ENCODE data around the gene NFKB2. TPM values are rescaled to one million over a fixed set of nuclear protein-coding genes. Genes with fewer than 3 reads are reported as not detected.
A peak's percentile ranks its signal among the peaks of the same experiment; 100 is the strongest.

The NFKB2 gene
- total and polyA plus RNA-seq, 2 experiments from 2014 or later = 10.8 to 29.8 TPM

DNA sequence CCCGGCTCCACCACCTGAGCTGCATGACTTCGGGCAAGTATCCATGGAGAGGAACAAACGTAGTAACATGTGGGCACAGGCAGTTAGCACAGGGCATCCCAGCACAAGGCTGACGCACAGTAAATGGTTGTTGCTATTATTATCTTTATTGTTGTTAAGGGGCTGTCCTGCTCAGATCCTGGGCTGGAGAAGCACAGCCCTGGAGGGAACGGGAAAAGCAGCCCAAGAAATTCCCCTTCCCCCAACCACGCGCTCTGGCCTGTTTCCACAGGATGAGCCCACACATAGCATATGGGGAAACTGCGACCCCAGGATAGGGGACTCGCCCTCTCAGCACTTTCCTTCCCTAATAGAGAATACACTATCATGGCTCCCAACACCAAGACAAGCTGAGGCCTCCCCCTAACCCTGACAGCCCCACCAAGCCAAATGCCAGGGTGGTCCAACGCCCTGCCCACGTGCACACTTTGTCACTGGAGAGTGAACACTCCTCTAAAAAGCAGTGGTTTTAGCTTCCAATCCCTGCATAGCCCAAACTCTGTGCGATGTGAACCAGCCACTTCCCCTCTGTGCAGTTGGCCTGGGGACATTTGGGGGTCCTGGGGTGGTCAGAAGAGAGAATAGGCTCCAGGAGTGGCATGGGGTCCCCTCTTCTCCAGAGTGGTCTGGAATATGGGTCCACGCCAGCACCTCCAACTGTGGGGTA is 12.1 kb downstream of the NFKB2 start:
- TF ChIP-seq, protein P1, sequence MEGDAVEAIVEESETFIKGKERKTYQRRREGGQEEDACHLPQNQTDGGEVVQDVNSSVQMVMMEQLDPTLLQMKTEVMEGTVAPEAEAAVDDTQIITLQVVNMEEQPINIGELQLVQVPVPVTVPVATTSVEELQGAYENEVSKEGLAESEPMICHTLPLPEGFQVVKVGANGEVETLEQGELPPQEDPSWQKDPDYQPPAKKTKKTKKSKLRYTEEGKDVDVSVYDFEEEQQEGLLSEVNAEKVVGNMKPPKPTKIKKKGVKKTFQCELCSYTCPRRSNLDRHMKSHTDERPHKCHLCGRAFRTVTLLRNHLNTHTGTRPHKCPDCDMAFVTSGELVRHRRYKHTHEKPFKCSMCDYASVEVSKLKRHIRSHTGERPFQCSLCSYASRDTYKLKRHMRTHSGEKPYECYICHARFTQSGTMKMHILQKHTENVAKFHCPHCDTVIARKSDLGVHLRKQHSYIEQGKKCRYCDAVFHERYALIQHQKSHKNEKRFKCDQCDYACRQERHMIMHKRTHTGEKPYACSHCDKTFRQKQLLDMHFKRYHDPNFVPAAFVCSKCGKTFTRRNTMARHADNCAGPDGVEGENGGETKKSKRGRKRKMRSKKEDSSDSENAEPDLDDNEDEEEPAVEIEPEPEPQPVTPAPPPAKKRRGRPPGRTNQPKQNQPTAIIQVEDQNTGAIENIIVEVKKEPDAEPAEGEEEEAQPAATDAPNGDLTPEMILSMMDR (IDR thresholded peaks at IDR 0.05; ENCODE audit: low read depth, low read length) = no peak
- H3K4me3 ChIP-seq = no peak overlapping the region
- H3K27me3 ChIP-seq = peaks cover 32% of the 10 kb centered on the region
- no peak overlapping the region for H3K27ac ChIP-seq
- no peaks in the 10 kb centered on the region for H3K9me3 ChIP-seq (ENCODE audit: low read depth)
- H3K36me3 ChIP-seq = no peaks in the 10 kb centered on the region
- no peaks in the 10 kb centered on the region for H3K4me1 ChIP-seq (ENCODE audit: low read depth)
- DNase-seq (ENCODE audit: low read depth in 1 of 2, low spot score in 1 of 2) = no peak

DNA sequence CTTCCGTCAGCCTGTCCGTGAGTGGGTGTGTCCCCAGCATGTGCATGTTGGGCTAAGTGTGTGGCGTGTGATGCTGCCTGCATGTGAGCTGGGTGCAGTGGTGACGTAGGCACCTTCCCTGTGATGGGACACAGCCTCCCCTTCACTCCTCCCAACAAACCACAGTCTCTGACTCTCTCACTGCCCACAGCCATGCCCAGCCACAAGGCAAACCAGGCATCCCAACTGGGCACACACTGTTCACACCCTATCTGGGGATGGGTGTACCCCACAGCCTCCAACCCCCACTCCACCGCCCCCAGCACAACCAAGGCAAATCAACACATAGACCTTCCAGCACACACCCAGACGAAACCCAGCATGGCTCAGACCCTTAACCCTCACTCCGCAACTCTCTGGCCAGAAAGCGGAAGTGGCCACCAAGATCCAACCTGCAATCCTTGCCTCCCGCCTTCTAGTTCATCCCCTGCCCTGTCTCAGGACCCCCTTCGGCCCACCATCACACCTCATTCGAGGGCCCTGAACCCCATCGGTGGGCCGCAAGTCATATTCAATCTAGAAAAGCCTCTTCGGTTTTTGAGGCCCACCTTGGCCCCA is 12.7 kb downstream of the NFKB2 start:
- TF ChIP-seq, protein P1 (IDR thresholded peaks at IDR 0.05; ENCODE audit: low read depth, low read length) = no peak
- no peak for DNase-seq (ENCODE audit: low read depth in 1 of 2, low spot score in 1 of 2)
- Histone ChIP-seq H3K36me3 (no peaks in the 10 kb centered on the region), H3K4me1 (ENCODE audit: low read depth) (no peaks in the 10 kb centered on the region), H3K9me3 (ENCODE audit: low read depth) (no peaks in the 10 kb centered on the region), H3K4me3 (peak overlapping the region; percentile 49), H3K27me3 (peaks cover 38% of the 10 kb centered on the region), H3K27ac (no peak overlapping the region)

DNA sequence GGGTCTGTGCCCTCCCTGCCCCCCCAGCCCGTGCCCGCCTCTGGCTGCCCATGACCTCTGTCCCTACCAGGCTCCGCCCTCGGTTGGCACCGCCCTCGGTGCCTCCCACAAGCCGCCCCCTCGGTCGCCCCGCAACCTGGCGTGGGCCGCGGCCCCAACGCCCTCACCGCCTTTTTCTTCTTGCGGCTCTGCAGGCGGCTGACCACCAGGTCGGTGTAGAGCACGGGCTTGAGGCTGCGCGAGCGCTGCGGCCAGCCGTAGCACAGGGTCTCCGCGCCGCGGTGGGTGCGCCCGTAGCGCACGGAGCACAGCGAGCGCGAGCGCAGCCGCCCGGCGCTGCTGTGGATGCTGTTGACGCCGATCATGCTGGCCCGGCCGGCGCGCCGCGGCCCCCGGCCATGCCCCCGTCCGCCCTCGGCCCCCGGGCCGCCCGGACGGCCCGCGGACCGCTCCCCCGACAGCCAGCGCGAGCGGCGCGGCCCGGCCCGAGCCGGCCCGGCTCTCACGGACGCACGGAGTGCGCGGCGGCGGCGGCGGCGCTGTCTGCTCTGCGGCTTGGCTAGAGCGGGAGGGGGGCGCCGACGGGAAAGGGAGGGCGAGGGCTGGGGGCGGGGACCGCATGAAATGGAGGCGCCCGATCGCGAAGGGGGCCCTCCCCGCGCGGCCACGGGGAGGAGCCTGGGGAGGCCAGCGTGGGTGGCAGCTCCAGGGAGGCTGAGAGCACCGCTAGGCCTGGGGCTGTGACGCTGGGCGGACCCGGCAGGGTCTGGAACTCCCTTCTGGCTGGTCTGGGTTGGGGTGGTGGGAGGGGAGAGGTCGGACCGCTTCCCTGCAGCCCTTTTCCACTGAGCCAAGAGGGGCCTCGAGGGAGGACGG is 13.5 kb downstream of the NFKB2 start:
- H3K4me3 ChIP-seq = peak overlapping the region; percentile 49
- H3K36me3 ChIP-seq = no peaks in the 10 kb centered on the region
- TF ChIP-seq, protein P1 (IDR thresholded peaks at IDR 0.05; ENCODE audit: low read depth, low read length) = no peak
- H3K27ac ChIP-seq = no peak overlapping the region
- no peaks in the 10 kb centered on the region for H3K9me3 ChIP-seq (ENCODE audit: low read depth)
- peaks cover 38% of the 10 kb centered on the region for H3K27me3 ChIP-seq
- no peaks in the 10 kb centered on the region for H3K4me1 ChIP-seq (ENCODE audit: low read depth)
- peak; percentile 77 to 82 for DNase-seq (ENCODE audit: low read depth in 1 of 2, low spot score in 1 of 2)

DNA sequence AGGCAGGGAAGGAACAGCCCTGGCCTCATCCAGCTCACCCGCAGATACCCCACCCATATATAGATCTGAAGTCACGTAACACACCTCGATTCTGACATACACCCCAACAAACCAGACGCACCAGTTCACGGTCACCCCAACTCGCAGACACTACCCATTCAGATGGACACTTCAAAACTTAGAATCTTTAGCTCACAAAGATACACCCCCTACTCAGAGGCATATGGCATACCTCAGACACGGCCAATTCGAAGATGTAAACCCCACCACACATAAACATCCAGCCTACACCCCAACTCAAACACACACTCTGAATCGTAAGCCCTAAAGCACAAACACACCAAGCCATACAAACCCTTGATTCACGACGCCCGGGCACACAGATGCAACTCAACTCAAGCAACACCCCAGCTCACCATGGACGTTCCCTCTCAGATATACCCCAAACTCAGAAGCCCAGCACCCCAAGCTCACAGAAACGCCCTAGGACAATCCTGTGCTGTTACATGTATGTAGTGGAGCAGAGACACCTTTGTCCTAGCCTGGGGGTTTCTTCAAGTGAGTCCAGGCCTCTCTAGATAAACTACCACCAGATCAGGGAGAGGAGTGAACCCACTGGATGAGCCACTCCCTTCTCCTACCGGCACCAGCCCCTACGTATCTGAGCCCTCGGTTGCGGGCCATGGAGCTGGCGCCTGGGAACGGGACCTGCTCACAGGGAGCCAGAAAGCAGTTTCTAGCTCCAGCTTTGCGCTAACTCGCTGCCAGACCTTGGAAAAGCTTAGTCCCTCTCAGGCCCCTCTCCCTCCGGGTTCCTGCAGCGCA is 14.3 kb downstream of the NFKB2 start:
- no peak overlapping the region for H3K27ac ChIP-seq
- TF ChIP-seq, protein P1 (IDR thresholded peaks at IDR 0.05; ENCODE audit: low read depth, low read length) = no peak

More for the DNA sequence above, 14.3 kb downstream of the NFKB2 start:
- H3K9me3 ChIP-seq (ENCODE audit: low read depth) = no peaks in the 10 kb centered on the region
- no peaks in the 10 kb centered on the region for H3K4me1 ChIP-seq (ENCODE audit: low read depth)
- DNase-seq (ENCODE audit: low read depth in 1 of 2, low spot score in 1 of 2) = peak; percentile 25 to 32
- peaks cover 38% of the 10 kb centered on the region for H3K27me3 ChIP-seq
- H3K4me3 ChIP-seq = peak overlapping the region; percentile 49
- H3K36me3 ChIP-seq = no peaks in the 10 kb centered on the region
